Ovary (tissue), 3 donors: ENCODE data around the gene CSTF3.

Experiments
- CTCF ChIP-seq, 3 donors: fragments of 450-650 bp in 2 of 3; fragments of 200-600 bp in 1 of 3; IDR thresholded peaks; one replicate each; pipeline versions ENCODE4 v1.5.1 to v1.8.0; 2016 to 2022; ENCODE audit warnings: antibody characterized with exemption in 3 of 3, mild to moderate bottlenecking in 1 of 3
- EP300 ChIP-seq: sonication (generic); formaldehyde crosslinking; IDR thresholded peaks from one replicate; pipeline ENCODE4 v1.6.1; 2017; ENCODE audit warnings: antibody characterized with exemption
- donor health status: DM: no; HTN: no; CAD: no.

GRCh38 chr11:33182246-33182878 is 21.1 kb upstream of the CSTF3 start:
- TF ChIP-seq CTCF (IDR thresholded peaks at IDR 0.05) (no peak), EP300 (no peak)
